GM13976 (cell line): ENCODE measurements around the gene RAB13.

Experiments used
- DNase-seq: peaks from one replicate; pipeline ENCODE4 v3.0.0; 2012; ENCODE audit warnings: low spot score
- in situ Hi-C: fragments of 300-500 bp; cut with MboI; formaldehyde crosslinking; loops from one replicate; pipeline ENCODE4 v1.12.0; 2022; ENCODE audit warnings: low sequenced_read_pairs, mixed read lengths, inconsistent platforms; ENCODE audit not compliant: unreplicated experiment
- TF ChIP-seq, protein P1 (sequence below): IDR thresholded peaks from 2 replicates; pipeline ENCODE4 v1.5.1; 2012; ENCODE audit warnings: borderline replicate concordance, mild to moderate bottlenecking; ENCODE audit not compliant: insufficient read depth; ENCODE audit errors: extremely low read depth, missing control alignments, control extremely low read depth

The RAB13 gene

DNA sequence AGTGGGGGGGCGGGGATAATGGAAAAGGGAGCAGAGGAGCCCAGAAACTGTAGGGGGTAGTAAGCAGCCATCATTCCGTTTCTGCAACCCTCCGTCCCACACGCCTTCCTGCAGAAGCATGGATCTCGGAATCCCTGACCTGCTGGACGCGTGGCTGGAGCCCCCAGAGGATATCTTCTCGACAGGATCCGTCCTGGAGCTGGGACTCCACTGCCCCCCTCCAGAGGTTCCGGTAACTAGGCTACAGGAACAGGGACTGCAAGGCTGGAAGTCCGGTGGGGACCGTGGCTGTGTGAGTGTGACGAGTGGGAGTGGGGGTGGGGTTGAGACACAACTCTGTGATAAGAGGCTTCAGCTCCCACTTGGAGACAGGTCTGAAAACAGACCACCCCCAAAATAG is 17.7 kb downstream of the RAB13 start:
- TF ChIP-seq, protein P1, sequence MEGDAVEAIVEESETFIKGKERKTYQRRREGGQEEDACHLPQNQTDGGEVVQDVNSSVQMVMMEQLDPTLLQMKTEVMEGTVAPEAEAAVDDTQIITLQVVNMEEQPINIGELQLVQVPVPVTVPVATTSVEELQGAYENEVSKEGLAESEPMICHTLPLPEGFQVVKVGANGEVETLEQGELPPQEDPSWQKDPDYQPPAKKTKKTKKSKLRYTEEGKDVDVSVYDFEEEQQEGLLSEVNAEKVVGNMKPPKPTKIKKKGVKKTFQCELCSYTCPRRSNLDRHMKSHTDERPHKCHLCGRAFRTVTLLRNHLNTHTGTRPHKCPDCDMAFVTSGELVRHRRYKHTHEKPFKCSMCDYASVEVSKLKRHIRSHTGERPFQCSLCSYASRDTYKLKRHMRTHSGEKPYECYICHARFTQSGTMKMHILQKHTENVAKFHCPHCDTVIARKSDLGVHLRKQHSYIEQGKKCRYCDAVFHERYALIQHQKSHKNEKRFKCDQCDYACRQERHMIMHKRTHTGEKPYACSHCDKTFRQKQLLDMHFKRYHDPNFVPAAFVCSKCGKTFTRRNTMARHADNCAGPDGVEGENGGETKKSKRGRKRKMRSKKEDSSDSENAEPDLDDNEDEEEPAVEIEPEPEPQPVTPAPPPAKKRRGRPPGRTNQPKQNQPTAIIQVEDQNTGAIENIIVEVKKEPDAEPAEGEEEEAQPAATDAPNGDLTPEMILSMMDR = no peak
- in situ Hi-C loops = no loop called here
- no peak for DNase-seq

DNA sequence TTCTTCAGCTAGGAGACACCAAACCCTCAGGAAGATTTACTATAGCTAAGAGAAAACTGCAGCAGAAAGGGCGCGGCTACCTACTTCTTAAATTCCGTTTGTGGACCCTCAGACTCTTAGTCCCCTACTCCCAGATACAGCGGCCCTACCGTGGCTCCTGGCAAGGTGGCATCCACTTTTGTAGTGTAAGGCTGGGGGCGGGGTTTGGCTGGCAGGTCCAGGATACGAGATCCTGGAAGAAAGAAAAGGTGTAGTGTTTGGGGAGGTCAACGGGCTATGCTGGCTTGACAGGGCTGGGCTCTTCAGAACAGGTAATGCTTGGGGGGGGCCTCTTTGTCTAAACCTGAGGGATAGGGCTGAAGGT is 18.2 kb downstream of the RAB13 start:
- DNase-seq = no peak
- TF ChIP-seq, protein P1 = no peak
- in situ Hi-C loops = no loop called here

DNA sequence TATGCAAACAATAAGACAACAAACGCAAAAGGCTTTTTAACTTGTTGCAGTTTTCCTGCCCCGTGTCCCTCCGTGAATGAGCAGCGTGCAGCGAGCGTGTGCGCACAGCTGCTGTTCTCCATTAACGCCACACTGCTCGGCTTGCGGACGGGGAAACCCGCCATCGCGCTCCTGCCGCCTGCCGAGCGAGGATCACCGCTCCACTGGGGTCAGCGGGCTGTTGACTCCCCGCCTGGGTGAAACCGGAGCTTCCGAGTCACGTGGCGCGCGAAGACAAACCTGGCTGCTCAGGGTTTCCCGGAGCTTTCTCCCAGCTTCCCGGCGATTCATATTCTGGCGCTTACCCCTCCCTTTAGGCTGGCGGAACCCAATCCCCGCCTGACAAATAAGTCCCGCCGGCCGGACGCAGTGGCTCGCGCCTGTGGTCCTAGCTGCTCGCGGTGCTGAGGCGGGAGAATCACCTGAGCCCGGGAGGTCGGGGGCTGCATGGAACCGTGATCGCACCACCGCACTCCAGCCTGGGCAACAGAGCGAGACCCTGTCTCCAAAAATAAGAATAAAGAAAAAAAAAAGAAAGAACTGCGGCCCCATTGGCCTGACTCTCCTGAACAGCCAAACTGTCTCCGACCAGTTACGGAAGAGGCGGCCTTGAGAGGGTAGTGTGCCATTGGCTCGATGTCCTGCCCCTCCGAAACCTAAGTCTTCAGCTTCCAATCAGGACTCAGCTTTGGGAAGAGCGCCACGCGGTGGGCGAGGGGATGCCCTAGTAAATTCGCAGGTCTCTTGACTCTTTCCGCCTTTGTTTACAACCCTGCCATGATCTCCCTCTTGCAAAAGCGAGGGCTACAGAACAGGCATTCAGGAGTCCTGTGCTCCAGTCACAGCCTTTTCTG is 18.8 kb downstream of the RAB13 start, which contains the start of gene CREB3L4:
Gene CREB3L4 (plus strand): TSS at position 796 of the 893 bp plus-strand sequence. CDS start 624 bp downstream, outside the sequence.
- in situ Hi-C loops = no loop called here
- TF ChIP-seq, protein P1 = peak; percentile 45
- DNase-seq = peak; percentile 91

- DNase-seq = no peak
- TF ChIP-seq, protein P1 = no peak
- in situ Hi-C loops = no loop called here
Measured at GRCh38 chr1:153963850-153964331, 22.2 kb downstream of the RAB13 start.

GRCh38 chr1:153963030-153963849 is 22.9 kb downstream of the RAB13 start, which contains the start of gene SLC39A1:
Gene SLC39A1 (minus strand): TSS chr1:153963537. CDS start chr1:153962715, 822 bp downstream.
- DNase-seq = peak; percentile 93
- in situ Hi-C loops = no loop called here
- TF ChIP-seq, protein P1 = no peak

- TF ChIP-seq, protein P1 = peak; percentile 24
- in situ Hi-C loops = no loop called here
Measured at GRCh38 chr1:153962088-153963029, 23.8 kb downstream of the RAB13 start.

More at GRCh38 chr1:153962088-153963029, 23.8 kb downstream of the RAB13 start:
- DNase-seq = no peak
